Stimulated activated CD8-positive, alpha-beta memory T cell treated with anti-CD3 and anti-CD28 coated beads, Interleukin-15, amount 100 ng/mL, for 48 hours (primary cell): ENCODE measurements around the gene WNT2.
"Not testable (repeated sequence)": the region's sequence is repeated elsewhere in the genome, so short reads cannot be mapped to it uniquely, and the experiment has no call there.

ENCODE experiments used
- DNase-seq, 2 donors: peaks; one replicate each; pipeline ENCODE4 v3.0.0-alpha.2; 2020; ENCODE audit warnings: low read depth in 2 of 2

The WNT2 gene

GRCh38 chr7:117308891-117309290 lies 14.0 kb downstream of the WNT2 start:
- DNase-seq, result no peak

- DNase-seq, result no peak
These were observed 20.5 kb downstream of the WNT2 start for GRCh38 chr7:117302396-117302795.

- DNase-seq, result not testable (repeated sequence)
These were observed 22.4 kb downstream of the WNT2 start for GRCh38 chr7:117300506-117300905.

- DNase-seq, result no peak
These were observed 25.3 kb downstream of the WNT2 start for GRCh38 chr7:117297606-117298005.

- no peak for DNase-seq
These were observed 26.8 kb downstream of the WNT2 start for GRCh38 chr7:117296066-117296465.

GRCh38 chr7:117285826-117286225 lies 37.0 kb downstream of the WNT2 start:
- DNase-seq, result no peak

GRCh38 chr7:117284692-117285091 lies 38.2 kb downstream of the WNT2 start:
- no peak for DNase-seq

- DNase-seq, result no peak
These were observed 39.1 kb downstream of the WNT2 start for GRCh38 chr7:117283779-117284178.

GRCh38 chr7:117283371-117283770 lies 39.5 kb downstream of the WNT2 start:
- no peak for DNase-seq

GRCh38 chr7:117282239-117282812 lies 40.5 kb downstream of the WNT2 start:
- no peak for DNase-seq

GRCh38 chr7:117281562-117281961 lies 41.3 kb downstream of the WNT2 start:
- DNase-seq, result no peak

- DNase-seq, result no peak
These were observed 42.8 kb downstream of the WNT2 start for GRCh38 chr7:117279931-117280557.

GRCh38 chr7:117279203-117279602 lies 43.7 kb downstream of the WNT2 start:
- no peak for DNase-seq

GRCh38 chr7:117278040-117278439 lies 44.8 kb downstream of the WNT2 start:
- no peak for DNase-seq

GRCh38 chr7:117277576-117277975 lies 45.3 kb downstream of the WNT2 start:
- DNase-seq, result no peak

- no peak for DNase-seq
These were observed 47.9 kb downstream of the WNT2 start for GRCh38 chr7:117274951-117275350.

- no peak for DNase-seq
These were observed 49.0 kb downstream of the WNT2 start for GRCh38 chr7:117273814-117274225.

GRCh38 chr7:117273325-117273724 lies 49.5 kb downstream of the WNT2 start:
- DNase-seq, result no peak

- no peak for DNase-seq
These were observed 50.7 kb downstream of the WNT2 start for GRCh38 chr7:117272017-117272759.

GRCh38 chr7:117271566-117271965 lies 51.3 kb downstream of the WNT2 start:
- DNase-seq, result no peak

GRCh38 chr7:117270371-117270770 lies 52.5 kb downstream of the WNT2 start:
- DNase-seq, result no peak

GRCh38 chr7:117269886-117270285 lies 53.0 kb downstream of the WNT2 start:
- no peak for DNase-seq

- DNase-seq, result no peak
These were observed 53.4 kb downstream of the WNT2 start for GRCh38 chr7:117269417-117269816.
